WERI-Rb-1 (cell line): ENCODE measurements around the gene BIVM.

Experiments used
- DNase-seq: peaks from one replicate; pipeline ENCODE4 v3.0.0-alpha.2; 2020
- H3K27ac ChIP-seq: fragments of 250-450 bp; sonication (Bioruptor Pico); 2 replicates; pipeline ENCODE4 v1.5.1; 2020; ENCODE audit warnings: mild to moderate bottlenecking, moderate library complexity
- H3K27me3 ChIP-seq: fragments of 250-450 bp; sonication (Bioruptor Pico); 2 replicates; pipeline ENCODE4 v1.5.1; 2021; ENCODE audit warnings: mild to moderate bottlenecking, low read depth, moderate library complexity; ENCODE audit not compliant: insufficient read depth, severe bottlenecking
- H3K36me3 ChIP-seq: fragments of 250-450 bp; sonication (Bioruptor Pico); 2 replicates; pipeline ENCODE4 v1.5.1; 2020; ENCODE audit warnings: mild to moderate bottlenecking, moderate library complexity
- H3K4me3 ChIP-seq: 2 replicates; pipeline ENCODE4 v1.5.1; 2011; ENCODE audit warnings: low read depth, mild to moderate bottlenecking, control low read depth, low read length
- H3K9me3 ChIP-seq: fragments of 250-450 bp; sonication (Bioruptor Pico); 2 replicates; pipeline ENCODE4 v1.5.1; 2021; ENCODE audit warnings: mild to moderate bottlenecking, moderate library complexity; ENCODE audit not compliant: severe bottlenecking
- CTCF ChIP-seq: IDR thresholded peaks from 2 replicates; pipeline ENCODE4 v1.5.1; 2011; ENCODE audit warnings: low read depth, mild to moderate bottlenecking, control low read depth, inconsistent platforms, low read length

Gene BIVM

GRCh38 chr13:102773441-102774213, 25.3 kb upstream of the BIVM start, which contains the start of gene TEX30:
Gene TEX30 (minus strand): TSS chr13:102773786. CDS start chr13:102770026, 3,760 bp downstream.
- no peak for DNase-seq
- no peak within 1 kb of the TSS for H3K27ac ChIP-seq
- peaks cover 3% of the 10 kb centered on the region for H3K36me3 ChIP-seq
- H3K4me3 ChIP-seq: no peak within 1 kb of the TSS
- peaks cover 7% of the 10 kb centered on the region for H3K9me3 ChIP-seq
- no peak for TF ChIP-seq CTCF
- H3K27me3 ChIP-seq: no peaks in the 10 kb centered on the region

GRCh38 chr13:102774214-102774568, 24.7 kb upstream of the BIVM start:
- H3K27me3 ChIP-seq: no peaks in the 10 kb centered on the region
- DNase-seq: no peak
- TF ChIP-seq CTCF: no peak
- H3K27ac ChIP-seq: no peak overlapping the region
- no peak overlapping the region for H3K4me3 ChIP-seq
- H3K9me3 ChIP-seq: peaks cover 7% of the 10 kb centered on the region
- H3K36me3 ChIP-seq: peaks cover 3% of the 10 kb centered on the region

GRCh38 chr13:102774591-102775520, 24.1 kb upstream of the BIVM start:
- no peaks in the 10 kb centered on the region for H3K27me3 ChIP-seq
- H3K4me3 ChIP-seq: no peak overlapping the region
- H3K9me3 ChIP-seq: peaks cover 7% of the 10 kb centered on the region

GRCh38 chr13:102776271-102776670, 22.6 kb upstream of the BIVM start:
- no peak overlapping the region for H3K4me3 ChIP-seq
- no peak for TF ChIP-seq CTCF

More at GRCh38 chr13:102774591-102775520, 24.1 kb upstream of the BIVM start:
- Histone ChIP-seq H3K36me3 (peaks cover 3% of the 10 kb centered on the region), H3K27ac (no peak overlapping the region)
- no peak for DNase-seq
- no peak for TF ChIP-seq CTCF

GRCh38 chr13:102777736-102778135, 21.2 kb upstream of the BIVM start:
- H3K27me3 ChIP-seq: no peaks in the 10 kb centered on the region
- H3K36me3 ChIP-seq: peaks cover 17% of the 10 kb centered on the region
- H3K9me3 ChIP-seq: peaks cover 18% of the 10 kb centered on the region
- no peak for TF ChIP-seq CTCF
- no peak overlapping the region for H3K4me3 ChIP-seq
- DNase-seq: peak; percentile 58
- peak overlapping the region; percentile 91 for H3K27ac ChIP-seq

More at GRCh38 chr13:102776271-102776670, 22.6 kb upstream of the BIVM start:
- H3K27me3 ChIP-seq: no peaks in the 10 kb centered on the region
- H3K9me3 ChIP-seq: peaks cover 7% of the 10 kb centered on the region
- no peak for DNase-seq
- H3K27ac ChIP-seq: no peak overlapping the region
- peaks cover 3% of the 10 kb centered on the region for H3K36me3 ChIP-seq
